Epithelial cell of proximal tubule (primary cell): ENCODE data around the gene GALNT12. TPM values are rescaled to one million over a fixed set of nuclear protein-coding genes. Genes with fewer than 3 reads are reported as not detected.

Source experiments
- DNase-seq: peaks from one replicate; pipeline ENCODE4 v3.0.0-alpha.2; 2011; ENCODE audit warnings: low read depth
- H3K4me3 ChIP-seq: 2 replicates; pipeline ENCODE4 v1.5.1; 2011; ENCODE audit warnings: low read depth, mild to moderate bottlenecking, low read length
- CTCF ChIP-seq: conservative IDR thresholded peaks from 2 replicates; pipeline ENCODE4 v1.5.1; 2012; ENCODE audit warnings: low read depth, mild to moderate bottlenecking, low read length
- total RNA-seq: library from RNA; depleted of rRNA; stranded (reverse); fragments of >200 nt; gene quantifications from 2 replicates; pipeline ENCODE4 v1.2.3, GENCODE V29; 2015

Gene GALNT12
- total RNA-seq, 1 donor from 2014 or later: 19.5 TPM

GRCh38 chr9:98819231-98819630 lies 11.8 kb downstream of the GALNT12 start:
- DNase-seq: no peak
- H3K4me3 ChIP-seq: no peak overlapping the region

GRCh38 chr9:98821831-98822230 lies 14.4 kb downstream of the GALNT12 start:
- TF ChIP-seq CTCF: no peak
- DNase-seq: no peak
- H3K4me3 ChIP-seq: no peak overlapping the region

More at GRCh38 chr9:98819231-98819630, 11.8 kb downstream of the GALNT12 start:
- TF ChIP-seq CTCF: no peak

- no peak for DNase-seq
- no peak overlapping the region for H3K4me3 ChIP-seq
- no peak for TF ChIP-seq CTCF
These were observed 15.2 kb downstream of the GALNT12 start for GRCh38 chr9:98822661-98823060.

- TF ChIP-seq CTCF: no peak
- no peak for DNase-seq
- H3K4me3 ChIP-seq: no peak overlapping the region
These were observed 16.3 kb downstream of the GALNT12 start for GRCh38 chr9:98823666-98824334.

GRCh38 chr9:98825414-98825813 lies 17.9 kb downstream of the GALNT12 start:
- DNase-seq: no peak
- H3K4me3 ChIP-seq: no peak overlapping the region
- TF ChIP-seq CTCF: no peak

- no peak for DNase-seq
- H3K4me3 ChIP-seq: no peak overlapping the region
- TF ChIP-seq CTCF: no peak
These were observed 19.2 kb downstream of the GALNT12 start for GRCh38 chr9:98826716-98827115.

GRCh38 chr9:98829766-98830165 lies 22.3 kb downstream of the GALNT12 start:
- DNase-seq: no peak
- TF ChIP-seq CTCF: no peak
- H3K4me3 ChIP-seq: no peak overlapping the region
